ENCODE measurements around the gene LRBA.

DNA sequence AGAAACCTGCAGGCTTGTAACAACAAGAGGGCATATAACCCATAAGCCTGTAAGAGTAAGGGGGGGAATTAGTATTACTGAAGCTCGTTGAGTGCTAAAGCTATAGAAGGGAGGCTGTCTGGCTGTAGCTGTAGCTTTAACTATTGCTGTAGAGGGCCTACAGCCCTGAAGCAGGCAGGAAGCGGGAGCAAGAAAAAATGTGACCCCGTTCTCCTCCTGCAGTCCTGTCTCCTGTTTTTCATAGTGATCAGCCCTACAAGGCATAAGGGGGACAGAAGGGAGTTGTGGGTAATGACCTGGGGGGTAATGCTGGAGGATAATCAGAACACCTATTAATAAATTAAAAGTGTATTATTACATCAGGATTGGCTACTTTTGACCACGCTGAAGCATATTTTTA lies 640.1 kb downstream of the LRBA start:
- TF ChIP-seq CTCF (IDR thresholded peaks at IDR 0.05; ENCODE audit: low read length), result no peak
- TF ChIP-seq EZH2 (IDR thresholded peaks at IDR 0.05; ENCODE audit: borderline replicate concordance, low read length), result no peak

Measured in OCI-LY1 (cell line).